ENCODE results near the gene PABPN1L.

Gene PABPN1L

GRCh38 chr16:88822281-88823040, 44.0 kb downstream of the PABPN1L start:
- CTCF ChIA-PET = no interaction called here
- TF ChIP-seq ARNT (IDR thresholded peaks at IDR 0.05) = no peak
- no peak for TF ChIP-seq ELF4 (IDR thresholded peaks at IDR 0.05)
- TF ChIP-seq SUZ12 (IDR thresholded peaks at IDR 0.05) = no peak
- TF ChIP-seq L3MBTL2 (conservative IDR thresholded peaks at IDR 0.05) = no peak
- POLR2A ChIA-PET = interaction anchor here (0.6 kb wide), 1 partner anchor 202 kb away, joined by 3 read pairs; no protein-coding TSS in a partner anchor
- no peak for DNase-seq (ENCODE audit: extremely low spot score)

GRCh38 chr16:88821168-88821850, 45.2 kb downstream of the PABPN1L start:
- ChIA-PET POLR2A (no interaction called here), CTCF (no interaction called here)
- DNase-seq (ENCODE audit: extremely low spot score) = no peak

GRCh38 chr16:88820385-88821025, 46.0 kb downstream of the PABPN1L start:
- no peak for DNase-seq (ENCODE audit: extremely low spot score)
- POLR2A ChIA-PET = no interaction called here
- CTCF ChIA-PET = no interaction called here
- no peak for TF ChIP-seq TARDBP (IDR thresholded peaks at IDR 0.05)
- TF ChIP-seq HDGF (IDR thresholded peaks at IDR 0.05; ENCODE audit: borderline replicate concordance) = no peak
- TF ChIP-seq LEF1 (IDR thresholded peaks at IDR 0.05; ENCODE audit: borderline replicate concordance) = no peak
- TF ChIP-seq ELF4 (IDR thresholded peaks at IDR 0.05) = no peak
- no peak for TF ChIP-seq PKNOX1 (IDR thresholded peaks at IDR 0.05)
- TF ChIP-seq SUZ12 (IDR thresholded peaks at IDR 0.05) = no peak
- TF ChIP-seq FOXK2 (IDR thresholded peaks at IDR 0.05) = no peak
- no peak for TF ChIP-seq BHLHE40 (IDR thresholded peaks at IDR 0.05; ENCODE audit: borderline replicate concordance)

More at GRCh38 chr16:88821168-88821850, 45.2 kb downstream of the PABPN1L start:
- TF ChIP-seq CTBP1 (IDR thresholded peaks at IDR 0.05; ENCODE audit: borderline replicate concordance) = no peak
- no peak for TF ChIP-seq SUZ12 (IDR thresholded peaks at IDR 0.05)
- TF ChIP-seq SP1 (IDR thresholded peaks at IDR 0.05) = no peak
- no peak for TF ChIP-seq BHLHE40 (IDR thresholded peaks at IDR 0.05; ENCODE audit: borderline replicate concordance)
- TF ChIP-seq L3MBTL2 (conservative IDR thresholded peaks at IDR 0.05) = no peak
- TF ChIP-seq NFRKB (IDR thresholded peaks at IDR 0.05) = no peak
- TF ChIP-seq FOXA1 (IDR thresholded peaks at IDR 0.05) = no peak
- no peak for TF ChIP-seq ELF4 (IDR thresholded peaks at IDR 0.05)
- TF ChIP-seq ARNT (IDR thresholded peaks at IDR 0.05) = no peak
- TF ChIP-seq ZNF384 (IDR thresholded peaks at IDR 0.05) = no peak
- no peak for TF ChIP-seq FOXM1 (IDR thresholded peaks at IDR 0.05; ENCODE audit: borderline replicate concordance)
- TF ChIP-seq TARDBP (IDR thresholded peaks at IDR 0.05) = no peak
- TF ChIP-seq LEF1 (IDR thresholded peaks at IDR 0.05; ENCODE audit: borderline replicate concordance) = no peak
- TF ChIP-seq FOXK2 (IDR thresholded peaks at IDR 0.05) = no peak
- no peak for TF ChIP-seq PKNOX1 (IDR thresholded peaks at IDR 0.05)

- CTCF ChIA-PET = no interaction called here
- POLR2A ChIA-PET = no interaction called here
- DNase-seq (ENCODE audit: extremely low spot score) = no peak
- TF ChIP-seq TARDBP (IDR thresholded peaks at IDR 0.05) (no peak), ZNF384 (IDR thresholded peaks at IDR 0.05) (no peak), NFRKB (IDR thresholded peaks at IDR 0.05) (no peak), FOXK2 (IDR thresholded peaks at IDR 0.05) (no peak), FOXM1 (IDR thresholded peaks at IDR 0.05; ENCODE audit: borderline replicate concordance) (no peak), BHLHE40 (IDR thresholded peaks at IDR 0.05; ENCODE audit: borderline replicate concordance) (no peak), FOXA1 (IDR thresholded peaks at IDR 0.05) (no peak), SUZ12 (IDR thresholded peaks at IDR 0.05) (no peak), L3MBTL2 (conservative IDR thresholded peaks at IDR 0.05) (no peak), SP1 (IDR thresholded peaks at IDR 0.05) (no peak), LEF1 (IDR thresholded peaks at IDR 0.05; ENCODE audit: borderline replicate concordance) (no peak), CTBP1 (IDR thresholded peaks at IDR 0.05; ENCODE audit: borderline replicate concordance) (no peak), ELF4 (IDR thresholded peaks at IDR 0.05) (no peak), ARNT (IDR thresholded peaks at IDR 0.05) (no peak), HDGF (IDR thresholded peaks at IDR 0.05; ENCODE audit: borderline replicate concordance) (no peak), PKNOX1 (IDR thresholded peaks at IDR 0.05) (no peak)
Observed at GRCh38 chr16:88819126-88819525, 47.3 kb downstream of the PABPN1L start.

GRCh38 chr16:88818575-88818874, 47.9 kb downstream of the PABPN1L start:
- ChIA-PET POLR2A (no interaction called here), CTCF (no interaction called here)
- DNase-seq (ENCODE audit: extremely low spot score) = no peak
- TF ChIP-seq PKNOX1 (IDR thresholded peaks at IDR 0.05) = no peak
- TF ChIP-seq HDGF (IDR thresholded peaks at IDR 0.05; ENCODE audit: borderline replicate concordance) = no peak
- no peak for TF ChIP-seq LEF1 (IDR thresholded peaks at IDR 0.05; ENCODE audit: borderline replicate concordance)
- no peak for TF ChIP-seq ARNT (IDR thresholded peaks at IDR 0.05)
- no peak for TF ChIP-seq L3MBTL2 (conservative IDR thresholded peaks at IDR 0.05)
- no peak for TF ChIP-seq NFRKB (IDR thresholded peaks at IDR 0.05)
- no peak for TF ChIP-seq CTBP1 (IDR thresholded peaks at IDR 0.05; ENCODE audit: borderline replicate concordance)
- no peak for TF ChIP-seq FOXA1 (IDR thresholded peaks at IDR 0.05)
